Hepatic stellate cell (primary cell): ENCODE results near the gene TEX12.
A peak's percentile ranks its signal among the peaks of the same experiment; 100 is the strongest.

ENCODE experiments used
- DNase-seq: peaks from one replicate; pipeline ENCODE4 v3.0.0; 2011; ENCODE audit warnings: low spot score

TEX12 gene

DNA sequence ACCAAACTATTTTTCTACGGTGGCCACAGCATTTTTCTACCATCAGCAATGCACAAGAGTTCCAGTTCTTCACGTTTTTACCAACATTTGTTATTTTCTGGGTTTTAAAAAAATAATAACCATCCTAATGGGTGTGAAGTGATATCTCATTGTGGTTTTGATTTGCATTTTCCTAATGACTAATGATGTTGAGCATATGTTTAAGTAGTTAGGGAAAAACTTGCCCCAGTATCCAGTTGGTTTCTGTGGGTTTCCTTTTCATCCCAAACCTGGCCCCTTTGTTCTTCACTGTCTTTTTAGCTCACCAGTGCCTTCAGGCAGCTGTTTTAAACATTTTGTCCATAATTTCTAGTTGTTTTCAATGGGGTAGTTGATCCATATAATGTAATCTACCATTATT, 44.4 kb downstream of the TEX12 start:
- DNase-seq: no peak

GRCh38 chr11:112212290-112212689, 45.1 kb downstream of the TEX12 start:
- DNase-seq: no peak

DNA sequence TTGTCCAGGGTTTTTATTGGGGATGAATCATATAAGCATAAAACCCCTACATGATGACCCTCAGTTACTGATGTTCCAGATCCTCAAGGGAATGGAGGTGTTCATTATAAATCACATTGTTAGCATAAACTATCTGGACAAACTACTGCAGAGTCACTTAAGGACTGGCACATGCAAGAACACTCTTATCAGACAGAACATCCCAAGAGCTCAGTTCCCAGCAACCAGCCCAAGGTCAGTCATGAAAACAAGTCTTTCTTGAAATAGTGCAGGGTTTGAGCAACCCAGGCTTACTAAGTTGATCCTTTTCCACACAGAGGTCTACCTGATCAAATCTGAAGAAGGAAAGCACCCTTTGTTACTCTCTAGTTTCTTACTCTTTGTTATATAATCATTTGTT, 45.5 kb downstream of the TEX12 start:
- DNase-seq: no peak

DNA sequence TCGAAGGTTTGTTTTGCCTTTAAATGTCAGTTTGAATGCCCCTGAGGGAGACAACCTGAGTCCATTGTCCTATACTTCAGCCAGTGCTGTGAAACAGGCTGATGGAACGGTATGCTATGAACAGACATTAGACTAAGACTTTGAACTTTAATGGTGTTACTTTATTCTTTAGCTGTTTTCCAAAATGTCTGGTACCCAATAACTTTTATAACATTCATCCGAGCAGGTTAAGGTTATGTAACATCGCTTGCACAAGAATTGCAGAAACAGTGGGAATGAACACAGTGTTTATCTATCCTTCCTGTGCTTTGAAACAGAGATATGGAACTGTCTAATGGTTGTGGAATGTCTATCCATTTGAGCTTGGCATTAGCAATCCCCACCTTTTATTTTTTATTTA, 46.6 kb downstream of the TEX12 start:
- DNase-seq: no peak

GRCh38 chr11:112215621-112216020, 48.4 kb downstream of the TEX12 start:
- DNase-seq: no peak

DNA sequence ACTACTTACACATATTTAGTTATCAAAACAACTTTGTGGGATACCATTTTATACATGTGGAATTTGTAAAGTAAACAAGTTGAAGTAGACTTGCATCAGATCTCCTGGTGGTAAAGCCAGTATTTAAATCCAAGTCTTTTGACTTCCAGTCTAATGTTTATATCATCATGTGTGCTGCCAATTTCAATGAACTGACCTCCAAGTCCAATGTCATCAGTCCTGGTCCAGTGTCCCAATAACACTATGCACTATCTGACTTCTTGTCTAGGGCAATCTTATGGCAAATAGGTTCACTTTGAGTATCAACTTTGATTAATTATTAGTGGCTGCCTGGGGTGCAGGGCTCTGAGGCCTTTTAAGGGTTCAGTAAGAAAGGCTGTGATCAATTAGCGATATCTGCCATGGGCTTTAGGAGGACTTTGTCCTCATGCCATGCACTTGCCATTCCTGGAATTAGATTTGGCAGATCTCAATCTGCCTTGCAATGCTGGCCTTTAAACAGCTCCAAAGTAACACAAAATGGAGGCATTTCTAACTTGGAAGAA, 49.5 kb downstream of the TEX12 start:
- peak; percentile 22 for DNase-seq

GRCh38 chr11:112219476-112220232, 52.5 kb downstream of the TEX12 start:
- DNase-seq: peak; percentile 61

DNA sequence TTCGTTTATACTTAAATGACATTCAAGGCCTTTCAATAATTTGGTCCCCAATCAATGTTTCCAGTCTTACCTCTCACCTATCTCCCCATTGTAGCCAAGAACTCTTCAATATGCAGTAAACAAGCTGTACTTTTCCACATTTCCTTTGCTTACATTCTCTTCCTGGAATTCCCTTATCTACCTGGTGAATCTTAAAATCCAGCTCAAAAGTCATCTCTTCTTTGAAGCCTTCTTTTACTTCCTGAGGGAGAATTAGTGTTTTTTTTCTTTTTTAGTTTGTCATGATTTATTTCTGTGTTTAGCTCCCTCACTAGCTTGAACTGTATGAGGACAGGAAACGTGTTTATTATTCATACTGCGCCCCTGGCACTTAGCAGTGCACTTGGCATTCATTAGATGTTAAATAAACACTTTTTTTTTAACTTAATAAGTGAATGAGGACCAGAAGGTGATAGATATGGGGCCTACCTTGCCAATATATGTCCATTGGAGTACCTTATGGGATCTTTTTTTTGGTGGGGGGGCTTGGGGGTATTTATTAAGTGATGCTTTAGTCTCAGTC, 54.2 kb downstream of the TEX12 start:
- DNase-seq: no peak
